H1 (cell line): ENCODE measurements around the gene CDC27.

Experiments used
- GABPA ChIP-seq: IDR thresholded peaks from 2 replicates; pipeline ENCODE4 v1.6.1; 2011; ENCODE audit warnings: mild to moderate bottlenecking, low read length, moderate library complexity, borderline replicate concordance; ENCODE audit not compliant: insufficient read depth
- POLR2A ChIP-seq, 2 experiments: IDR thresholded peaks; 1 replicate in 1 of 2; 2 replicates in 1 of 2; pipeline ENCODE4 v1.6.1; 2011; ENCODE audit warnings: low read depth in 2 of 2, low read length in 2 of 2, mild to moderate bottlenecking in 2 of 2; ENCODE audit errors: control extremely low read depth in 1 of 2
- RAD21 ChIP-seq, 2 experiments: IDR thresholded peaks in 1 of 2; conservative IDR thresholded peaks in 1 of 2; 2 replicates each; pipeline ENCODE4 v1.6.1; 2011; ENCODE audit warnings: low read depth in 2 of 2, low read length in 2 of 2, improper control_type of control experiment in 1 of 2, inconsistent platforms in 1 of 2, mild to moderate bottlenecking in 1 of 2, moderate library complexity in 1 of 2
- RBBP5 ChIP-seq: IDR thresholded peaks from 2 replicates; pipeline ENCODE4 v1.7.1; 2012; ENCODE audit warnings: low read depth, mild to moderate bottlenecking, inconsistent platforms, low read length, moderate library complexity, borderline replicate concordance
- RFX5 ChIP-seq: IDR thresholded peaks from 2 replicates; pipeline ENCODE4 v1.6.1; 2011; ENCODE audit warnings: low read depth, low read length, improper control_type of control experiment, borderline replicate concordance
- SUZ12 ChIP-seq: fragments of 200-600 bp; sonication (generic); IDR thresholded peaks from 2 replicates; pipeline ENCODE4 v1.6.1; 2012; ENCODE audit warnings: mild to moderate bottlenecking, inconsistent platforms, low read length, moderate library complexity, mixed read lengths
- TAF1 ChIP-seq: IDR thresholded peaks from 2 replicates; pipeline ENCODE4 v1.6.1; 2011; ENCODE audit warnings: mild to moderate bottlenecking, low read depth, low read length
- TBP ChIP-seq: IDR thresholded peaks from 2 replicates; pipeline ENCODE4 v1.6.1; 2011; ENCODE audit warnings: low read depth, low read length, improper control_type of control experiment
- TF ChIP-seq, protein P1 (sequence below), 3 experiments: IDR thresholded peaks; 1 replicate in 2 of 3; 2 replicates in 1 of 3; pipeline versions ENCODE4 v1.5.1 to v1.6.1; 2011; ENCODE audit warnings: low read length in 3 of 3, mild to moderate bottlenecking in 3 of 3, inconsistent platforms in 2 of 3, low read depth in 1 of 3, moderate library complexity in 1 of 3; ENCODE audit not compliant: insufficient read depth in 1 of 3; ENCODE audit errors: control extremely low read depth in 1 of 3
- TF ChIP-seq, protein P2 (sequence below): IDR thresholded peaks from 2 replicates; pipeline ENCODE4 v1.6.1; 2011; ENCODE audit warnings: low read depth, mild to moderate bottlenecking, low read length; ENCODE audit not compliant: insufficient read depth

DNA sequence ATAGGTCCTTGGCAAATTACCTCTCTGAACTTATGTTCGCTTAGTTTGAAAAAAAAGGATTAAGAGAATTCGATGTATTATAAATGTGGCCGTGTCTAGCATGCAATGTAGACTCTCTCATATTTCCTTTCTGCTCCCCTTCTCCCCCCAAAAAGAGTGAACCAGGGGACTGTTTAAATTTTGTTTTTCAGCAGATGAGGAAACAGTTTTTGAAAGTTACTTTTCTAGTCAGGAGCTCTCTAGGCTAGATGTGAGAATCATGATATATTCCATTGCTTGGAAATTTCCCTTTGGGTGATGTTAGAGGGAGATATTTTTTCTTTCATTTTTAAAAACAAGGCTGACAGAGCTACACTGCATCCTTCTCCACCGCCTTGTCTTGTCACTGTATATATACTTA, 1.1 kb upstream of the CDC27 start:
- TF ChIP-seq SUZ12 (no peak), TBP (no peak), POLR2A (IDR thresholded peaks at IDR 0.05; ENCODE audit: control extremely low read depth in 1 of 2, low read depth in 2 of 2, low read length in 2 of 2) (no peak), TAF1 (no peak), RFX5 (no peak), RAD21 (IDR thresholded peaks at IDR 0.05 in 1 of 2, conservative IDR thresholded peaks at IDR 0.05 in 1 of 2; ENCODE audit: low read depth in 2 of 2, low read length in 2 of 2) (no peak), RBBP5 (no peak), GABPA (no peak)
- TF ChIP-seq, protein P1, sequence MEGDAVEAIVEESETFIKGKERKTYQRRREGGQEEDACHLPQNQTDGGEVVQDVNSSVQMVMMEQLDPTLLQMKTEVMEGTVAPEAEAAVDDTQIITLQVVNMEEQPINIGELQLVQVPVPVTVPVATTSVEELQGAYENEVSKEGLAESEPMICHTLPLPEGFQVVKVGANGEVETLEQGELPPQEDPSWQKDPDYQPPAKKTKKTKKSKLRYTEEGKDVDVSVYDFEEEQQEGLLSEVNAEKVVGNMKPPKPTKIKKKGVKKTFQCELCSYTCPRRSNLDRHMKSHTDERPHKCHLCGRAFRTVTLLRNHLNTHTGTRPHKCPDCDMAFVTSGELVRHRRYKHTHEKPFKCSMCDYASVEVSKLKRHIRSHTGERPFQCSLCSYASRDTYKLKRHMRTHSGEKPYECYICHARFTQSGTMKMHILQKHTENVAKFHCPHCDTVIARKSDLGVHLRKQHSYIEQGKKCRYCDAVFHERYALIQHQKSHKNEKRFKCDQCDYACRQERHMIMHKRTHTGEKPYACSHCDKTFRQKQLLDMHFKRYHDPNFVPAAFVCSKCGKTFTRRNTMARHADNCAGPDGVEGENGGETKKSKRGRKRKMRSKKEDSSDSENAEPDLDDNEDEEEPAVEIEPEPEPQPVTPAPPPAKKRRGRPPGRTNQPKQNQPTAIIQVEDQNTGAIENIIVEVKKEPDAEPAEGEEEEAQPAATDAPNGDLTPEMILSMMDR (IDR thresholded peaks at IDR 0.05; ENCODE audit: control extremely low read depth in 1 of 3, insufficient read depth in 1 of 3, low read depth in 1 of 3, low read length in 3 of 3) = no peak
- TF ChIP-seq, protein P2, sequence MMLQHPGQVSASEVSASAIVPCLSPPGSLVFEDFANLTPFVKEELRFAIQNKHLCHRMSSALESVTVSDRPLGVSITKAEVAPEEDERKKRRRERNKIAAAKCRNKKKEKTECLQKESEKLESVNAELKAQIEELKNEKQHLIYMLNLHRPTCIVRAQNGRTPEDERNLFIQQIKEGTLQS = no peak
